HepG2 (cell line): ENCODE data around the gene IGFN1. TPM values are rescaled to one million over a fixed set of nuclear protein-coding genes. Genes with fewer than 3 reads are reported as not detected.

Experiments used
- ATAC-seq: fragments of 200-7000 bp; cut with Tn5 transposase; 3 replicates; pipeline ENCODE4 v1.9.1; 2020; ENCODE audit warnings: mild to moderate bottlenecking, moderate library complexity
- BruUV-seq: library from RNA; stranded (reverse); fragments of 400-500 nt; replicated peaks from 2 replicates; lab custom pipeline; 2021; lab: Mats Ljungman, UMichigan
- CTCF ChIA-PET: fragments of 300-600 bp; formaldehyde crosslinking; extraction: SDS; loops from one replicate; lab custom pipeline; 2021; ENCODE audit warnings: low total read pairs, inconsistent platforms, low intra/inter-chr PET ratio; lab: Yijun Ruan, JAX
- POLR2A ChIA-PET: fragments of 350-600 bp; sonication (Branson Sonifier 250); formaldehyde crosslinking; loops from one replicate; lab custom pipeline; 2020; ENCODE audit warnings: antibody characterized with exemption, inconsistent platforms; lab: Yijun Ruan, JAX
- DNase-seq: peaks from one replicate; pipeline ENCODE4 v3.0.0-alpha.2; 2015; ENCODE audit warnings: low spot score
- FAIRE-seq: peaks from 3 replicates; lab custom pipeline; 2011; peaks lifted over from hg19 to GRCh38; lab: Jason Lieb, UNC
- H2AFZ ChIP-seq: one replicate; pipeline ENCODE4 v1.6.1; 2011; ENCODE audit warnings: low read length, inconsistent platforms
- H3K27ac ChIP-seq: fragments of 300-600 bp; 3 replicates; pipeline ENCODE4 v1.8.0; 2011; ENCODE audit warnings: mixed run types, mild to moderate bottlenecking, mixed read lengths, low read length, inconsistent platforms; ENCODE audit not compliant: insufficient read depth; ENCODE audit errors: extremely low read length
- H3K27me3 ChIP-seq, 2 experiments: fragments of 200-600 bp in 1 of 2; 2 replicates in 1 of 2; 3 replicates in 1 of 2; pipeline versions ENCODE4 v1.6.0 to v1.8.0; 2011; ENCODE audit warnings: low read length in 2 of 2, mild to moderate bottlenecking in 2 of 2, moderate library complexity in 2 of 2, inconsistent platforms in 1 of 2; ENCODE audit not compliant: insufficient read depth in 2 of 2, control insufficient read depth in 1 of 2
- H3K36me3 ChIP-seq, 2 experiments: fragments of 200-600 bp in 1 of 2; replicated peaks in 1 of 2; 2 replicates in 1 of 2; 3 replicates in 1 of 2; pipeline versions ENCODE4 v1.5.1 to v1.8.0; 2011; ENCODE audit warnings: low read length in 2 of 2, inconsistent platforms in 1 of 2; ENCODE audit not compliant: insufficient read depth in 2 of 2, control insufficient read depth in 1 of 2
- H3K4me1 ChIP-seq: 2 replicates; pipeline ENCODE4 v1.5.1; 2012; ENCODE audit warnings: low read length, inconsistent platforms; ENCODE audit not compliant: insufficient read depth
- H3K4me2 ChIP-seq: 2 replicates; pipeline ENCODE4 v1.6.0; 2011; ENCODE audit warnings: low read depth, low read length, inconsistent platforms
- H3K4me3 ChIP-seq, 3 experiments: fragments of 200-600 bp in 1 of 3; sonication (generic), shearing (Covaris generic) in 1 of 3; replicated peaks in 1 of 3; 2 replicates each; pipeline ENCODE4 v1.5.1; 2011 to 2016; ENCODE audit warnings: low read length in 3 of 3, inconsistent platforms in 2 of 3, low read depth in 2 of 3, mild to moderate bottlenecking in 2 of 3, control low read depth in 1 of 3, mixed read lengths in 1 of 3; ENCODE audit not compliant: insufficient read depth in 1 of 3
- H3K79me2 ChIP-seq: one replicate; pipeline ENCODE4 v1.6.1; 2011; ENCODE audit warnings: low read length, inconsistent platforms; ENCODE audit not compliant: insufficient read depth
- H3K9ac ChIP-seq: 2 replicates; pipeline ENCODE4 v1.6.0; 2011; ENCODE audit warnings: mild to moderate bottlenecking, low read depth, low read length, inconsistent platforms; ENCODE audit not compliant: insufficient read depth
- H3K9me3 ChIP-seq: 2 replicates; pipeline ENCODE4 v1.5.1; 2012; ENCODE audit warnings: mild to moderate bottlenecking, low read length
- H4K20me1 ChIP-seq: 2 replicates; pipeline ENCODE4 v1.6.0; 2011; ENCODE audit warnings: inconsistent platforms, mild to moderate bottlenecking, low read length, moderate library complexity; ENCODE audit not compliant: insufficient read depth
- IRF2 ChIP-seq: IDR thresholded peaks from 2 replicates; pipeline ENCODE4 v1.6.1; 2018; ENCODE audit warnings: missing genetic modification reagents, missing compliant biosample characterization
- MAFG ChIP-seq: sonication (generic); formaldehyde crosslinking; IDR thresholded peaks from 2 replicates; pipeline ENCODE4 v1.5.1; 2020; ENCODE audit warnings: mild to moderate bottlenecking, missing genetic modification reagents
- MED1 ChIP-seq: sonication (generic); formaldehyde crosslinking; IDR thresholded peaks from 2 replicates; pipeline ENCODE4 v1.4.0; 2020; ENCODE audit warnings: missing genetic modification reagents
- PAWR ChIP-seq: sonication (generic); formaldehyde crosslinking; IDR thresholded peaks from 2 replicates; pipeline ENCODE4 v1.4.0; 2020; ENCODE audit warnings: missing genetic modification reagents, mild to moderate bottlenecking, borderline replicate concordance
- SP140L ChIP-seq: sonication (generic); formaldehyde crosslinking; IDR thresholded peaks from 2 replicates; pipeline ENCODE4 v1.4.0; 2020; ENCODE audit warnings: missing genetic modification reagents, borderline replicate concordance
- TCF12 ChIP-seq, 2 experiments: fragments of 450-650 bp in 1 of 2; sonication (generic) in 1 of 2; formaldehyde crosslinking in 1 of 2; IDR thresholded peaks; 2 replicates each; pipeline versions ENCODE4 v1.6.1 to v1.8.0; 2017 to 2022; ENCODE audit warnings: antibody characterized with exemption in 1 of 2, mild to moderate bottlenecking in 1 of 2, missing genetic modification reagents in 1 of 2, moderate library complexity in 1 of 2
- ZFP36L2 ChIP-seq: sonication (generic); formaldehyde crosslinking; IDR thresholded peaks from 2 replicates; pipeline ENCODE4 v1.4.0; 2020; ENCODE audit warnings: missing genetic modification reagents
- ZNF263 ChIP-seq: sonication (generic); formaldehyde crosslinking; IDR thresholded peaks from 2 replicates; pipeline ENCODE4 v1.4.0; 2020; ENCODE audit warnings: missing genetic modification reagents
- WGBS: methylation state at CpG from one replicate; pipeline ENCODE4 v1.1.6; 2017; ENCODE audit warnings: low lambda C conversion rate; 5-methylcytosine and 5-hydroxymethylcytosine counted together
- in situ Hi-C: cut with HindIII; loops from 2 replicates; pipeline ENCODE4 v1.10.0; 2017; ENCODE audit warnings: low pct_unique_long_range_greater_than_20kb; ENCODE audit not compliant: extremely low pct_ligation_motif_present
- intact Hi-C: fragments of 100-400 bp; cut with micrococcal nuclease; formaldehyde crosslinking; loops from one replicate; pipeline ENCODE4 v1.10.0; 2022; ENCODE audit not compliant: unreplicated experiment
- polyA plus RNA-seq, 8 experiments: library from polyadenylated mRNA; depleted of rRNA in 3 of 8; stranded (reverse) in 7 of 8; unstranded in 1 of 8; fragments of >200 nt; fragmentation: Illumina TruSeq in 4 of 8; extraction: Trizol in 4 of 8; gene quantifications; 2 replicates each; pipeline versions ENCODE4 v1.2.1 to v1.2.3, GENCODE V29; 2011 to 2016; ENCODE audit warnings: low read depth in 4 of 8, missing spikeins in 1 of 8, mixed read lengths in 1 of 8; ENCODE audit not compliant: insufficient read depth in 1 of 8
- total RNA-seq, 5 experiments: library from RNA; depleted of rRNA; stranded (reverse); fragments of >200 nt; fragmentation: Illumina TruSeq; extraction: Trizol; gene quantifications; 2 replicates each; pipeline ENCODE4 v1.2.3, GENCODE V29; 2016; ENCODE audit warnings: low read depth in 1 of 5
- TF ChIP-seq, protein P1 (sequence below): sonication (generic); formaldehyde crosslinking; IDR thresholded peaks from 2 replicates; pipeline ENCODE4 v1.8.0; 2022; ENCODE audit warnings: mild to moderate bottlenecking, missing genetic modification reagents; ENCODE audit not compliant: insufficient replicate concordance
- TF ChIP-seq, protein P2 (sequence below), 2 experiments: sonication (generic) in 1 of 2; formaldehyde crosslinking in 1 of 2; IDR thresholded peaks; 2 replicates each; pipeline versions ENCODE4 v1.5.1 to v1.6.1; 2011 to 2020; ENCODE audit warnings: borderline replicate concordance in 1 of 2, low read depth in 1 of 2, low read length in 1 of 2, mild to moderate bottlenecking in 1 of 2, missing genetic modification reagents in 1 of 2, moderate library complexity in 1 of 2
- TF ChIP-seq, protein P3 (sequence below): IDR thresholded peaks from 2 replicates; pipeline ENCODE4 v1.6.1; 2016; ENCODE audit warnings: missing genetic modification reagents, missing compliant biosample characterization
- TF ChIP-seq, protein P4 (sequence below): sonication (generic); formaldehyde crosslinking; IDR thresholded peaks from 2 replicates; pipeline ENCODE4 v1.5.0; 2020; ENCODE audit warnings: mild to moderate bottlenecking, missing genetic modification reagents

The IGFN1 gene
- total and polyA plus RNA-seq, 2 of the 13 experiments (the other 11 are each of a cell fraction or from before 2014, with no cell fraction given): 0.04 to 0.05 TPM

DNA sequence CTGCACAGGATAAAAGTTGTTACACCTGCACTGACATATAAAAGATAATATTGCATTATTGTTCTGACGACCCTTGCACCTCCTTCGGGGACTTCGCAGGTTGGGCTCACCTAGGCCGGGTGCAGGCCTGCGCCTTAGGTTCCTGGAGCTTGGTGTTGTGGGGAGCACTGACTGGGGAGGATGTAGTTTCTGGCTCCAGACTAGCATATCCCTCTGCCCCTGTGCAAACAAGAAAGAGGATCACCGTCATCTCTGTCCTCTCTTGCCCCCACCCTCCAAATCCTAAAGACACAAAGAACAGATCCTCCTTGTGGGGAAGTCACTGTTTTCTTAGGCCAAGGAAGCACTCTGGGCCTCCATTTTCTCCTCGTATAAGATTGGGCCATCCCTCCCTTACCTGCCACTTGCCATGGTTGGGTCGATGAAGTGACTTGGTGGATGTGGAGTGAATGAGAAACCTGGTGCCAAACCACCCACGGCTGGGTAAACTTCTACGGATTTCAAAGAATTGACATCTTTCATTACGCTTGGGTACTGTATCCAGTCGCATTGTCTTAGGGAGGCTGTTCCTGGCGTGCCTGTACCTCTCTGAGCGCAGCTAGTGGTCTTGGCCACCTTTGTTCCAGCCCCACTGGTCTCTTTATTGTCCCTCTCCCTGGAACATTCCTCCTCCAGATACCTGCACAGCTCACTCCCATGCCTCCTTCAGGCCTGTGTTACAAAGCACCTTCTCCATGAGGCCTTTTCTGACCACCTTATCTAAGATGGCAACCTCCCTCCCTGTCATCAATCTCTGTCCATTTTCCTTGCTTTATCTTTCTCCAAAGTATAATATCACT lies 58.3 kb downstream of the IGFN1 start:
- FAIRE-seq (no peak), ATAC-seq (no peak), DNase-seq (no peak)
- no peaks in the 10 kb centered on the region for H3K4me1 ChIP-seq
- intact Hi-C loops: no loop called here
- H3K4me2 ChIP-seq: no peak overlapping the region
- no peak for TF ChIP-seq ZNF263 (CRISPR knock-in tag)
- no peak for TF ChIP-seq MED1
- TF ChIP-seq, protein P1, sequence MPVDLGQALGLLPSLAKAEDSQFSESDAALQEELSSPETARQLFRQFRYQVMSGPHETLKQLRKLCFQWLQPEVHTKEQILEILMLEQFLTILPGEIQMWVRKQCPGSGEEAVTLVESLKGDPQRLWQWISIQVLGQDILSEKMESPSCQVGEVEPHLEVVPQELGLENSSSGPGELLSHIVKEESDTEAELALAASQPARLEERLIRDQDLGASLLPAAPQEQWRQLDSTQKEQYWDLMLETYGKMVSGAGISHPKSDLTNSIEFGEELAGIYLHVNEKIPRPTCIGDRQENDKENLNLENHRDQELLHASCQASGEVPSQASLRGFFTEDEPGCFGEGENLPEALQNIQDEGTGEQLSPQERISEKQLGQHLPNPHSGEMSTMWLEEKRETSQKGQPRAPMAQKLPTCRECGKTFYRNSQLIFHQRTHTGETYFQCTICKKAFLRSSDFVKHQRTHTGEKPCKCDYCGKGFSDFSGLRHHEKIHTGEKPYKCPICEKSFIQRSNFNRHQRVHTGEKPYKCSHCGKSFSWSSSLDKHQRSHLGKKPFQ (CRISPR knock-in tag): no peak
- no peak for TF ChIP-seq PAWR (CRISPR knock-in tag)
- TF ChIP-seq, protein P2, sequence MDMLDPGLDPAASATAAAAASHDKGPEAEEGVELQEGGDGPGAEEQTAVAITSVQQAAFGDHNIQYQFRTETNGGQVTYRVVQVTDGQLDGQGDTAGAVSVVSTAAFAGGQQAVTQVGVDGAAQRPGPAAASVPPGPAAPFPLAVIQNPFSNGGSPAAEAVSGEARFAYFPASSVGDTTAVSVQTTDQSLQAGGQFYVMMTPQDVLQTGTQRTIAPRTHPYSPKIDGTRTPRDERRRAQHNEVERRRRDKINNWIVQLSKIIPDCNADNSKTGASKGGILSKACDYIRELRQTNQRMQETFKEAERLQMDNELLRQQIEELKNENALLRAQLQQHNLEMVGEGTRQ (IDR thresholded peaks at IDR 0.05; ENCODE audit: low read depth, low read length): no peak
- TF ChIP-seq, protein P2 (CRISPR knock-in tag; IDR thresholded peaks at IDR 0.05; ENCODE audit: borderline replicate concordance): no peak
- TF ChIP-seq, protein P3, sequence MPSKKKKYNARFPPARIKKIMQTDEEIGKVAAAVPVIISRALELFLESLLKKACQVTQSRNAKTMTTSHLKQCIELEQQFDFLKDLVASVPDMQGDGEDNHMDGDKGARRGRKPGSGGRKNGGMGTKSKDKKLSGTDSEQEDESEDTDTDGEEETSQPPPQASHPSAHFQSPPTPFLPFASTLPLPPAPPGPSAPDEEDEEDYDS (CRISPR knock-in tag): no peak
- TF ChIP-seq MAFG (CRISPR knock-in tag): no peak
- TF ChIP-seq, protein P4, sequence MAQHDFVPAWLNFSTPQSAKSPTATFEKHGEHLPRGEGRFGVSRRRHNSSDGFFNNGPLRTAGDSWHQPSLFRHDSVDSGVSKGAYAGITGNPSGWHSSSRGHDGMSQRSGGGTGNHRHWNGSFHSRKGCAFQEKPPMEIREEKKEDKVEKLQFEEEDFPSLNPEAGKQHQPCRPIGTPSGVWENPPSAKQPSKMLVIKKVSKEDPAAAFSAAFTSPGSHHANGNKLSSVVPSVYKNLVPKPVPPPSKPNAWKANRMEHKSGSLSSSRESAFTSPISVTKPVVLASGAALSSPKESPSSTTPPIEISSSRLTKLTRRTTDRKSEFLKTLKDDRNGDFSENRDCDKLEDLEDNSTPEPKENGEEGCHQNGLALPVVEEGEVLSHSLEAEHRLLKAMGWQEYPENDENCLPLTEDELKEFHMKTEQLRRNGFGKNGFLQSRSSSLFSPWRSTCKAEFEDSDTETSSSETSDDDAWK (CRISPR knock-in tag): no peak
- no peak for TF ChIP-seq TCF12 (IDR thresholded peaks at IDR 0.05)
- no peak for TF ChIP-seq TCF12 (CRISPR knock-in tag; IDR thresholded peaks at IDR 0.05)
- no peak for TF ChIP-seq IRF2 (CRISPR knock-in tag)
- no peak for TF ChIP-seq SP140L (CRISPR knock-in tag)
- TF ChIP-seq ZFP36L2 (CRISPR knock-in tag): no peak
- H3K79me2 ChIP-seq: no peaks in the 10 kb centered on the region
- no peak overlapping the region for H3K9ac ChIP-seq
- H3K4me3 ChIP-seq: no peak overlapping the region
- H4K20me1 ChIP-seq: no peaks in the 10 kb centered on the region
- no peak overlapping the region for H2AFZ ChIP-seq
- 50% methylated on average over 14 of the region's 14 CpGs for WGBS
- H3K27ac ChIP-seq: no peak overlapping the region
- BruUV-seq: no TSS peak
- in situ Hi-C loops: no loop called here
- ChIA-PET POLR2A (no interaction called here), CTCF (no interaction called here)
- no peaks in the 10 kb centered on the region for H3K9me3 ChIP-seq
- H3K27me3 ChIP-seq: peaks cover 3 to 7% of the 10 kb centered on the region in 2 experiments; a peak in 4 of 5 replicates
- H3K36me3 ChIP-seq: no peaks in the 10 kb centered on the region
